ENCODE results near the gene HPCAL1.

HPCAL1 gene

DNA sequence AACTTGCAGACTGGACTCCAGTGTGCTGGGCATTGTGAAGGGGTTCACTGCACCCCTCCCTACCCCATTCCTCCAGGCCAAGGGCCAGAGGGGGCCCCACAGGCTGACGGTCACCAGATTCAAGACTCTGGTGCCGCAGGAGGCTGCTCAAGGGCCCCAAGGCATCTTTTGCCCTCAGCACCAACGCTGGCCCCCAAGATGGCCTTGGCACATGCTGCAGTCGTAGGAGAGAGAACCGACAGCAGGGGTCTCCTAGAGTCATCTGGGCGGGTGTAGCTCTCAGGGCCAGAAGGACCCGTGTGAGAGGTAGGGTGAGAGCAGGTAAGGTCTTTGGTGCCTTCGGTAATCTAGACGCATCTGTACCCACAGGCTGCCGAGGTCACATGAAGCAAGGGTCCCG lies 164.1 kb downstream of the HPCAL1 start:
- no peak for DNase-seq (ENCODE audit: low read depth in 2 of 2)

DNA sequence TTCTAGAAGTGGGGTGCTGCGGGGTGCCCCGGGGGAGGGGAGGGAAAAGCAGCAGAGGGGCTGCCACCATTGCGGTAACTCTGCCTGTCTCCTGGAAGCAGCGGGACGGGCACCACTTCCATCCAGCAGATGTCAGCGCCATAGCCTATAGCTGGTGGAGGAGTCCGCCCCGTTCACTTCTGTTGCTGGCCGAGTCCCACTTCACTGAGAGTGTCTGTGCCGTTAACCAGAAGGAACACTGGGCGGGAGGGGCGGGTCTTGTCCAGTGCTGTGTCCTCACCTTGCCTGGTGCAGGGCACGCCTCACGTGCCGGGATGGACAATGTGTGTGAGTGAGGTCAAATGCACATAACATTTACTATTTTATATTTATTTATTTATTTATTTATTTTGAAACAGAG lies 164.7 kb downstream of the HPCAL1 start:
- no peak for DNase-seq (ENCODE audit: low read depth in 2 of 2)

DNA sequence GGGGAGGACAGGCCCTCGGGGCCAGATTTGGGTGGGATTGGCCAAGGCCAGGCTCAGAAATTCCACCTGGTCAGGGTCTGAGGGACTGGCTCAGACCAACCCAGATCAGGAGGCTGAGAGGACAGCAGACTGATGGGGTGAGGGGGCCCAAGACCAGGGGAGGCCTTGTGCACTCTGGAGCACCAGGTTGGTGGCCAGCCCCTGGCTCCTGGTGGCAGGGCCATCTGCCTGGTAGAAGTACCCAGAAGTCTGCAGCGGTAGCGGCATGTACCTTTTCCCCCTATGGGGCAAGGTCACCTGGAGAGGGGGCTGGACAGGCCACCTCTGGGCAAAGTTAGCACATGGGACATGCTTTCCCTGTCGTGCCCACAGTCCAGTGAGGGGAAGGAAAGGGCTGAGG lies 166.6 kb downstream of the HPCAL1 start:
- DNase-seq (ENCODE audit: low read depth in 2 of 2), result no peak

DNA sequence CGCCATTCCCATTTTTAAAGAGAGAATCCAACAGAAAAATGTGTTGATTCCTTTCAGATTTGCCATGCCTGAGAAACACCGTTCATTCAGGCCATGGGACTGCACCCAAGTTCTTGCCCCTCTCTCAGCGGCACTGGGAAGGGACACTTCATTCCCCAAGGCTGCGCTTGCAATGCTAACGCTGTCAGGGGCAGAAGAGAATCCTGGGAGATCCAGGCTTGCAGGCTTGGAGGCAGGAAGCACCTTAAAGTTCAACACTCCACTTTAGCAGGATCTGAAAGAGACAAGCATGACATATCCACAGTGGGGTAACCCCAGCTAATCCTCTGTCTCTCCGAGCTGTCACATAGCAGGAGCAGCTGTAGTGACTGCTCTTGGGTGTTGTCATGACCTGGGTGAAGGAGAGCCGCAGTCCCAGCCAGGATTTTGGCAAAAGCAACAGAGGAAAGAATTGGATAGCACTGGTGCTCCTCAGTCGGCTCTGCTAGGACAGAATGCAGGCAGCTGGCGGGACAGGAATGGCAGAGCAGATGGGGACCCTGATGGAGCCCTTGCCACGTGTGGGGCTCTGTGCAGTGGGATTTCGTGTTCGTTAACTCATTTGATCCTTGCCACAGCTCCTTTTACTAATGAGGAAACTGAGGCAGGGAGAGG lies 167.4 kb downstream of the HPCAL1 start:
- no peak for DNase-seq (ENCODE audit: low read depth in 2 of 2)

DNA sequence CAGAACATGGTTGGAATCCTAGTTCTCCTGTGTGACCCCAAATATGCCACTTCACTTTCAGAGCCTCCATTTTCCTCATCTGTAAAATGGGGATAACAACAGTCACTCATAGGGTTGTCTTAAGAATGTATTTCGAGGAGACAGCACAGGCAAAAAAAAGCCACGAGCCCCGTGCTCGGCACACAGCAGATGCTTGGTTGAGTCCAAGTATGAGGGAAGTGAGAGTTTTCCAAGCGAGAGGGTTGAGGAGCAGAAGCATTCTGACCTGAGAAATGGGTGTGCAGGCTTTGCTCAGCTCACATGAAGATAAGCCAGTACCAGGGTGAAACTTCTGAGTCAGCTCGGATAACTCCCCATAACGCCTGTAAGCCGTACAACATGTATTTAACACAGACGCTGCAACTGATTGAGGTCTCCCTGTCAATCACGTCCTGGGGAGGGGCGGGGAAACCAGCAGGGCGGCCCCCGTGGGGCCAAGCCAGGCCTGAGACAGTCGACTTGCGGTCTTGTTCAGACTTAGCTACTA lies 168.4 kb downstream of the HPCAL1 start:
- DNase-seq (ENCODE audit: low read depth in 2 of 2), result no peak

DNA sequence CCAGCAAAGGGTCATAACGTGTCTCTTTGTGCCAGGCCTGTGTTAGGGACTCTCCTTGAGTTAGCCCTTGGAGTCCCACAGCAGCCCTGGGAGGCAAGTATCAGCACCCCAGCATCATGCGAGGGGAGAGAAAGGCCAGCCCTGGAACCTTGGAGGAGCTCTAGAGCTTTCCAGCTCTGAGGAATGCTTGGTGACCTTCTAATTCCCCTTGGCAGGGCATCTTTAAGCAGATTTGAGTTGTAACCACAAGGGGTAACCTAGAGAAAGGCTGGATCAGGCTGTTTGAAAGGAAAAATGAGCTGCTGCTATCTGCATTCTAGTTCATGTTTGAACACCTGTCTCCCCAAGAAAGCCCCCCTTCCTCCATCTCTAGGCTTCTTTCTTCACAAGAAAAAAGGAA lies 169.3 kb downstream of the HPCAL1 start:
- no peak for DNase-seq (ENCODE audit: low read depth in 2 of 2)

DNA sequence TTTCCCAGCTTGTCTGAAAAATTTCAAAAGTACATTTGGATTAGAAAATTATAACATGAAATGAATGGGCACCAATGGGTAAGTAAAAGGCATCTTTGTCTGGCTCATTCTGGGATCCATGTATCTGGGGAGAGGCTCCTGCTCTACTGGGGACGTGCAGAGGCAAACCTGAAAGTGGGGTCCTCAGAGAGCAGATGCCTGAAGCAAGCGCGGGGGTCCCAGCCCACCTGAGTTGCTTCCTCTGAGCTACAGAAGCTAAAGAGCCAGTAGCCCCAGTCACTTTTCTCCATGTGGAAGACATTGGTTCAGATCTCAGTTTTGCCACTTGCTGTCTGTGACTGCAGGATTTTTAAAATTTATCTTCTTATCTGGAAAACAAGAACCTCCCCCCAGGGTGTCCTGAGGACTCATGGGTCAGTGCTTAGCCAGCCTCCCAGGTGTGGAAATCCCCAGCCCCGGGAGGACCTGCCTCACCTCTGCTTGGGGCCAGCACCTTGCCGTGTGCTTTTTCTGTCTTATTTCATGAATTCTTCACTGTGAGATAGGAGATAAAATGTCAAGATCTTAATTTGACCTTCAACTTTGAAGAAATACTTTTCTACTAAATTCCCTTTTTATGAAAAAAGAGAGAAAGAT lies 170.5 kb downstream of the HPCAL1 start:
- DNase-seq (ENCODE audit: low read depth in 2 of 2), result no peak

DNA sequence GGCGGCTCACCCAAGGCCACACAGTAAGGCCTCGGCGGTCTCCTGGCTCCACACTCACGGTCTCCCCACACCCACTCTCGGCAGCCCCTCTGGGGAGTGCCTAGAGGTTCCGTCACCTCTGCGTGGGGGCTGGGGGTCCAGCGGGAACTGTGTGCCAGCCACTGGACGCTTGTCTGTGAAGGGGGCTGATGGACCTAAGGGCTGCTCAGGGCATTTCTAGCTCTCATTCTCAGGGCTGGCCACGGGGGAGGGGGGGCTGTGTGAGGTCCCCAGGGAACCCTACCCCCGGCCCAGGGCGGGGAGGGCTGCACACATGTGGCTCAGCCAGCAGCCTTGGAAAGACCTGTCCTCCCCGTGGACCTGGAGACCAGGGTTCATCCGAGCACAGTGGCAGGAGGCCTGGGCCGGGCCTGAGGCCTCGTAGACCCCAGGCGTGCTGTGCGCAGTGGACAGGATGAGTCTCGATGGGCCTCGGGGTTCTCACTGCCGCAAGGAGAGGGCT lies 172.6 kb downstream of the HPCAL1 start:
- DNase-seq (ENCODE audit: low read depth in 2 of 2), result no peak

DNA sequence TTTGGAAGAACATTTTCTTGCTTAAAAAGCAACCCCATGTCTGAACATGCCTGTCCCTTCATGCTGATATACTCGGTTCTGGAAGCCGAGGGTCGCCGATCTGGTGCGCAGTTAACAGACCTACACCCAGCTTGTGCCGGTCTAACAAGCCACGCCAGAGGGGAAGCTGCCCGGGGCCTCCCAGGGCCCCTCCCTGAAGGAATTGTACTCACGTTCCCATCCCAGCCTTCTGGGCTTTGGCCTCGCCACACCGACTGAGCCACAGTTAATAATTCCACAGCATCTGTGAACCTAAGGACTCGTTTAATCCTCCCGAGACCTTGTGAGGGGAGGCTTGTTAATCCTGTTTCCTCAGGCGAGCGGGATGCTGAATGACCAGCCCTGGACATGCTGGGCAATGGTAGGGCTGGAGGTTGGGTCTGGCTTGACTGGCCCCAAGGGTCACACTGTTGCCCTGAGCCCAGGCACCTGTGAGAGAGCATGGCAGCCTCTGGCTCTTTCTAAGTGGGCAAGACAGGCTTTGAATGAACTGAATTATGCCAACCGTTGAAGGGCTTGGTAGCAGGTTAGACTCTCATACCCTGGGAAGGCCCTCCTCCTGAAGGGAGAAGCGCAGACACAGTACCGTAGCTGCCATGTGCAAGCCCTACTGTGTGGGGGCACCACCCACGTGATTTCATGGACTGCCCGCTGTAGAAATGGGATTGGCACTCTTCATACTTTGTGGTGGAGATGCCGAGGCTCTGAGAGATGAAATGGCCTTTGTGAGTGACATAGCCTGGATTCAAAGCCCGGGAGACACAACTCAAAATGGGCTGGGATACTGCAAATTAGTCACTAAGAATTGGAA lies 173.3 kb downstream of the HPCAL1 start:
- DNase-seq (ENCODE audit: low read depth in 2 of 2), result no peak

DNA sequence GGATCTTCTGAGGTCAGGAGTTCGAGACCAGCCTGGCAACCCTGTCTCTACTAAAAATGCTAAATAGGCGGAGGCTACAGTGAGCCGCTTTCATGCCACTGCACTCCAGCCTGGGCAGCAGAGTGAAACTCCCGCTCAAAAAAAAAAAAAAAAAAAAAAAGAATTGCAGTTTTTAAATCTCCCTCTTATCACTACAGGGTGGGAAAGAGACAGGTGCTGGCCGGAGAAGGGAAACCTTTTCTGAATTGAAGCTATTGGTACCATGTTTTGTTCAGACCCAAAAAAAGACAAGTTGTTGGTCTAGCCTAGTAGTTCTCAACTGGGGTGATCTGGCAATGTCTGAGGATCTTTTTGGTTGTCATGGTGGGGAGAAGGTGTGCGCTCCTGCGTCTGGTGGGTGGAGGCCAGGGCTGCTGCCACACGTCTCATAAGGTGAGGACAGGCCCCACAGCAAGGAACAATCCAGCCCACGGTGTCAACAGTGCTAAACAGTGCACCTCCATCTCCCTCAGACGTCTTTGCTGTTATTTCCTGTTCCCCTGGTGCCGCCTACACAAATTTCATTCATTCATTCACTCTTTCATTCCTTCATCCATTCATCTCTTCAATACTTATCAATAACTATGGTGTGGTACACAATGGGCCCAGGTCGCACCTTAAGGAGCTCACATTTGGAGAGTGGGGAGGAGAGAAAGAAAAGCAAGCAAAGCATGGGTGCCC lies 174.2 kb downstream of the HPCAL1 start:
- no peak for DNase-seq (ENCODE audit: low read depth in 2 of 2)

All from stimulated activated CD4-positive, alpha-beta T cell treated with anti-CD3 and anti-CD28 coated beads, Interleukin-1b, Interleukin-23, amount 100 ng/mL, for 1 hour (primary cell).